HUES48 (cell line): ENCODE data around the gene LMX1B.
"Not testable (repeated sequence)": the region's sequence is repeated elsewhere in the genome, so short reads cannot be mapped to it uniquely, and the experiment has no call there.

Source experiments
- H3K27ac ChIP-seq: one replicate; pipeline ENCODE4 v1.7.0; 2013; ENCODE audit warnings: low read depth, low read length, inconsistent platforms
- H3K27me3 ChIP-seq: 2 replicates; pipeline ENCODE4 v1.6.1; 2013; ENCODE audit warnings: mild to moderate bottlenecking, low read length; ENCODE audit not compliant: control insufficient read depth, insufficient read depth
- H3K36me3 ChIP-seq: 2 replicates; pipeline ENCODE4 v1.6.1; 2013; ENCODE audit warnings: low read length; ENCODE audit not compliant: control insufficient read depth, insufficient read depth
- H3K4me1 ChIP-seq: 2 replicates; pipeline ENCODE4 v1.6.1; 2013; ENCODE audit warnings: mild to moderate bottlenecking, low read length; ENCODE audit not compliant: control insufficient read depth, insufficient read depth
- H3K4me3 ChIP-seq: 2 replicates; pipeline ENCODE4 v1.5.1; 2013; ENCODE audit warnings: mild to moderate bottlenecking, low read depth, low read length
- H3K9ac ChIP-seq: 2 replicates; pipeline ENCODE4 v1.6.1; 2013; ENCODE audit warnings: mild to moderate bottlenecking, low read depth, low read length, moderate library complexity
- H3K9me3 ChIP-seq: 2 replicates; pipeline ENCODE4 v1.6.1; 2013; ENCODE audit warnings: low read length; ENCODE audit not compliant: control insufficient read depth, insufficient read depth

LMX1B gene

GRCh38 chr9:126613651-126614050 lies at the start of gene LMX1B:
Gene LMX1B (plus strand): TSS chr9:126613928. CDS start chr9:126614450, 522 bp downstream.
- Histone ChIP-seq H3K9ac (no peak within 1 kb of the TSS), H3K4me1 (peaks cover 54% of the 10 kb centered on the region), H3K4me3 (peak within 1 kb of the TSS; percentile 52), H3K27me3 (peaks cover 98% of the 10 kb centered on the region), H3K27ac (no peak within 1 kb of the TSS), H3K36me3 (no peaks in the 10 kb centered on the region), H3K9me3 (no peaks in the 10 kb centered on the region)

- no peaks in the 10 kb centered on the region for H3K36me3 ChIP-seq
- H3K27ac ChIP-seq, result no peak overlapping the region
- no peak overlapping the region for H3K4me3 ChIP-seq
- H3K9ac ChIP-seq, result no peak overlapping the region
- H3K4me1 ChIP-seq, result no peaks in the 10 kb centered on the region
- no peaks in the 10 kb centered on the region; the same call in 1 of the 2 replicates for H3K9me3 ChIP-seq
- no peaks in the 10 kb centered on the region for H3K27me3 ChIP-seq
Observed at GRCh38 chr9:126564128-126564527, 49.6 kb upstream of the LMX1B start.

DNA sequence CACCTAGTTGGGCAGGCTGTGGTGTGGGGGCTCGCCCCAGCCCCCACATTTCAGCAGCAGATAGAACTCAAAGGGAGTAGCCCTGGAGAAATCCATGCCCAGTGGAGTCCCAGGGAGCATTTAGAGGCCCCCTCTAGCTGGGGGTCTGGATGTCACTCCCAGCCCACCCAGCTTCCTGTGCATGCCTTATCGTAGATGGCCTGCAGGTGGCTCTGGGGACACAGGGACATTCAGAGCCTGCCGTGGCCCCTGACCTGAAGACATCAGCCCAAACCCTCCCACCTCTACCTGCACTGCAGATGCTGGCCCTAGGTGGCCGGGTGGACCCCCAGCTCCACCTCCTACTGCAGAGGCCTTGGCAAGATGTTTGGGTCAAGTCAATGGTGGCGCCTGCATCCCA lies 49.0 kb upstream of the LMX1B start:
- no peak overlapping the region for H3K4me3 ChIP-seq
- H3K9ac ChIP-seq, result no peak overlapping the region
- no peaks in the 10 kb centered on the region for H3K4me1 ChIP-seq
- H3K36me3 ChIP-seq, result no peaks in the 10 kb centered on the region
- no peaks in the 10 kb centered on the region for H3K9me3 ChIP-seq
- H3K27ac ChIP-seq, result no peak overlapping the region
- no peaks in the 10 kb centered on the region for H3K27me3 ChIP-seq

DNA sequence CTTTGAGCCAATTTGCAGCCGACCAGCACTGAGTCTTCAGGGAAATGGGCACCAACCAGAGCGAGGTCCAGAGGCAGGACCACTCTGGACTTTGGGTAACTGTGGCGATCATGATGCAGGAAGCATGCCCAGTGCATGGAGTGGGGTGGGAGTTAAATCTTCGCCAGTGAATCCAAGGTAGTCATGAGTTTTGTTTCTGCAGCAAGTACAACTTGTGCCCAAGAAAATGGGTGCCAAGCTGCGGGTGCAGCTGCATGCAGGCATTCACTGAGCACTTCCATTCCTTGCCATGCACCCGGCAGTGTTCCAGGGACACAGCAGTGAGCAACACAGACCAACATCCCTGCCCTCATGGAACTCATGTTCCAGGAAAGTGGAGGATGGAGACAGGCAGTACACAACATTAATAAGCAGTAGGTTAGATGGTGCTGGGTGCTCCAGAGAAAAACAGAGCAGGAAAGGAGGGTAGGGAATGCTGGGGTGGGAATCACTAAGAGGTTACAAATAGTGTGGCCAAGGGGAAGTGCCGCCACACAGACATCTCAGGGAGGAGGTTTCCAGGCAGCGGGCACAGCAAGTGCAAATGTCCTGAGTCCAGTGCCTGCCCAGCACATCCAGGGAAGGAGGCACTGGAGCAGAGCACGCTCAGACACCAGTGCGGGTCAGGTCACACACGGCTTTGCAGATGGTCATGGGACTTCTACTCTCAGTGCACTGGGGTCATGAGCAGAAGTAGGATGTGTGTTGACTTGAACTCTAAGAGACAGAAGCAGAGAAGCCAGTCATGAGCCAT lies 48.2 kb upstream of the LMX1B start:
- H3K4me3 ChIP-seq, result no peak overlapping the region
- no peaks in the 10 kb centered on the region for H3K9me3 ChIP-seq
- H3K4me1 ChIP-seq, result no peaks in the 10 kb centered on the region
- H3K27ac ChIP-seq, result no peak overlapping the region
- H3K9ac ChIP-seq, result no peak overlapping the region
- no peaks in the 10 kb centered on the region for H3K36me3 ChIP-seq
- H3K27me3 ChIP-seq, result no peaks in the 10 kb centered on the region

DNA sequence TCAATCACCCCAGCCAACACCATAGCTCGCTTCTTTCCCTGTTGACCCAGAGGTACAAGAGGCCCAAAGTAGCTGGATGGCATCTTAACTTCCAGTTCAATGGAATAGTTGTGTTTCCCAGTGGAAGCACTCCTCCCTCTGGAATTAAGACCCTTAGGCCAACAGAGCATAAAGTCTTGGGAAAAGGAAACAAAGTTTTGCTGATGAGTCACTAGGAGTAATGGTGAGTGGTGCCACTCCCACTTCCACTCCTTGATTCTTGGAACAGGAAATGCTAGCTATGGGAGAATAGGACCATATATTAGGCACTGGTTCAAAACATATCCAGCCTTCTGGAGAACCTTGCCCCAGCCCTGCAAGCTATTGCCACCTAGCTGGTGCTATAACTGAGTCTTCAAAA lies 44.7 kb upstream of the LMX1B start:
- H3K27ac ChIP-seq, result no peak overlapping the region
- no peaks in the 10 kb centered on the region for H3K36me3 ChIP-seq
- H3K4me1 ChIP-seq, result no peaks in the 10 kb centered on the region

DNA sequence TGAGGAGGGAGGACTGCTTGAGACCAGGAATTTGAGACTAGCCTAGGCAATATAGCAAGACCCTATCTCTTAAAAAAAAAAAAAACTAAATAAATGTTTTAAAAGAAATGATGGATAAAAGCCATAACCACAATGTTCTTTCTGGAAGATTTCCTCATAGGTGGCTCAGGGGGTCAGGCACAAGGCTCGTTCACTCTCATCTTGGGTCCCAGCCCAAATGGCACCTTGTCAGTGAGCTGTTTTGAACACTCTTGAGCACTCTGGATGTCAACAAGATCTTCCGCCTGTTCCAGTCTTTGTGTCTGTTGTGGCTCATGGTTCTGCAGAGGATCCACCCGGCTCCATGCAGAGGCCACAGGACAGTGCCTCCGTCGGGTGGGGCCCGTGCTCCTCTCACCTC lies 35.7 kb upstream of the LMX1B start:
- no peak overlapping the region for H3K27ac ChIP-seq
- H3K9me3 ChIP-seq, result no peaks in the 10 kb centered on the region
- no peak overlapping the region for H3K4me3 ChIP-seq
- H3K27me3 ChIP-seq, result no peaks in the 10 kb centered on the region
- H3K36me3 ChIP-seq, result no peaks in the 10 kb centered on the region
- H3K4me1 ChIP-seq, result no peaks in the 10 kb centered on the region
- no peak overlapping the region for H3K9ac ChIP-seq

More for the DNA sequence above, 44.7 kb upstream of the LMX1B start:
- H3K9ac ChIP-seq, result no peak overlapping the region
- H3K9me3 ChIP-seq, result no peaks in the 10 kb centered on the region
- no peaks in the 10 kb centered on the region for H3K27me3 ChIP-seq
- H3K4me3 ChIP-seq, result no peak overlapping the region

- not testable (repeated sequence) for H3K4me1 ChIP-seq, H3K27me3 ChIP-seq, H3K9ac ChIP-seq, H3K27ac ChIP-seq, H3K36me3 ChIP-seq, H3K9me3 ChIP-seq, H3K4me3 ChIP-seq
Observed at GRCh38 chr9:126580319-126580718, 33.4 kb upstream of the LMX1B start.

GRCh38 chr9:126581893-126582292 lies 31.8 kb upstream of the LMX1B start:
- H3K9me3 ChIP-seq, result no peaks in the 10 kb centered on the region
- no peaks in the 10 kb centered on the region for H3K27me3 ChIP-seq
- H3K4me3 ChIP-seq, result no peak overlapping the region
- H3K4me1 ChIP-seq, result no peaks in the 10 kb centered on the region
- H3K27ac ChIP-seq, result no peak overlapping the region
- H3K9ac ChIP-seq, result no peak overlapping the region
- no peaks in the 10 kb centered on the region for H3K36me3 ChIP-seq

- H3K4me3 ChIP-seq, result no peak overlapping the region
- H3K4me1 ChIP-seq, result no peaks in the 10 kb centered on the region
- no peaks in the 10 kb centered on the region for H3K36me3 ChIP-seq
- H3K9ac ChIP-seq, result no peak overlapping the region
- H3K27me3 ChIP-seq, result no peaks in the 10 kb centered on the region
- no peak overlapping the region for H3K27ac ChIP-seq
- H3K9me3 ChIP-seq, result no peaks in the 10 kb centered on the region
Observed at GRCh38 chr9:126582427-126582826, 31.3 kb upstream of the LMX1B start.

DNA sequence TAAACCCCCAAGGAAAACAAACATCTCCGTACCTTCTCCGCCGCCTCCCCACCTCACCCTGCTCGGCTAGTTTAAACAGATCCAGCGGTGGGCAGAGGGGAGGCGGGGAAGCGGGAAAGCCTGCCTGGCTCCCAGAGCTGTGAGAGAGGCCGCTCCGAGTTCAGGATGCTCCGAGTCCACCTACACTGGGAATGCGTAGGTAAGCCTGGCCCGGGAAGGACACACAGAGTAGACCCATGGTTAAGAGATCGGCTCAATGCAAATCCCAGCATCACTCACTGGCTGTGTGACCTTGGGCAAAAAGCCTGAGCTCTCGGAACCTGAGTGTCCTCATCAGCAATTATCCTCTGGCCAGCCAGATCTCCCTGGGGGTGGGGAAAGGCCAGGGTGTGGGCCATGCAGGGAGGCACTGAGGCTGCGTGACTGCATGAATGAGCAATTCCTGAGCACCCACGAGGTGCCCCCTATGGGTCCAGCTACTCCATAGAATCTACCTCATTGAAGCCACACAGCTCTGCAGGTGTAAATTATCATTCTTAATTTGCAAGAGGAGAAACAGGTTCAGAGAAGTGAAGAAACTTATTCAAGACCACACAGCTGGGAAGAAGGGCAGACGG lies 30.5 kb upstream of the LMX1B start:
- Histone ChIP-seq H3K36me3 (no peaks in the 10 kb centered on the region), H3K4me1 (no peaks in the 10 kb centered on the region), H3K9me3 (no peaks in the 10 kb centered on the region), H3K4me3 (no peak overlapping the region), H3K27ac (no peak overlapping the region), H3K27me3 (no peaks in the 10 kb centered on the region), H3K9ac (no peak overlapping the region)

- no peak overlapping the region for H3K4me3 ChIP-seq
- H3K9me3 ChIP-seq, result no peaks in the 10 kb centered on the region
- no peak overlapping the region for H3K9ac ChIP-seq
- no peak overlapping the region for H3K27ac ChIP-seq
- H3K36me3 ChIP-seq, result no peaks in the 10 kb centered on the region
- H3K4me1 ChIP-seq, result no peaks in the 10 kb centered on the region
- no peaks in the 10 kb centered on the region for H3K27me3 ChIP-seq
Observed at GRCh38 chr9:126584611-126585010, 29.1 kb upstream of the LMX1B start.
